Measurements from ENCODE around the gene NFIC.

NFIC gene

DNA sequence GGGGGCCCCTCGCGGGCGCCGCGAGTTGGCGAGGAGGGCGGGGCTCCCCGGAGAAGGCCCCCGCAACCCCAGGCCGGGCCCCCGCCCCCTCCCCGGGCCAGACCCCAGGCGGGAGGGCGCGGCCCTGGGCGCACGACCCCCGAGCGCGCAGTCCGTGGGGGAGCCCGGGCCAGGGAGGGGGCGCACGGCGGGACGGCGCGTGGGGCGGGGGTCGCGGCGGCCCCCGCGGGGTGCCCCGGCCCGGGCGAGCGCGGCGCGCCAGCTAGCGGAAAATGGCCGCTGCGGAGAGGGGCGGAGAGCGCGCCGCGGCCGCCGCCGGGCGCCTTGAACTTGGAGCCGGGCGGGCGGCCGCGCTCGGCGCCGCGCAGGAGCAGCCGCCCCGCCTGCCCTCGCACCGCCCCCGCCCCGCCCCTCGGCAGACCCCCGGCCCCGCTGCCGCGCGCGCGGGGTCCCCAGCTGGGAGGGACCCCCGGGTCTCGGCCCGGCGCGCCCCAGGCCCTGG lies 6.4 kb upstream of the NFIC start:
- no peak for DNase-seq

DNA sequence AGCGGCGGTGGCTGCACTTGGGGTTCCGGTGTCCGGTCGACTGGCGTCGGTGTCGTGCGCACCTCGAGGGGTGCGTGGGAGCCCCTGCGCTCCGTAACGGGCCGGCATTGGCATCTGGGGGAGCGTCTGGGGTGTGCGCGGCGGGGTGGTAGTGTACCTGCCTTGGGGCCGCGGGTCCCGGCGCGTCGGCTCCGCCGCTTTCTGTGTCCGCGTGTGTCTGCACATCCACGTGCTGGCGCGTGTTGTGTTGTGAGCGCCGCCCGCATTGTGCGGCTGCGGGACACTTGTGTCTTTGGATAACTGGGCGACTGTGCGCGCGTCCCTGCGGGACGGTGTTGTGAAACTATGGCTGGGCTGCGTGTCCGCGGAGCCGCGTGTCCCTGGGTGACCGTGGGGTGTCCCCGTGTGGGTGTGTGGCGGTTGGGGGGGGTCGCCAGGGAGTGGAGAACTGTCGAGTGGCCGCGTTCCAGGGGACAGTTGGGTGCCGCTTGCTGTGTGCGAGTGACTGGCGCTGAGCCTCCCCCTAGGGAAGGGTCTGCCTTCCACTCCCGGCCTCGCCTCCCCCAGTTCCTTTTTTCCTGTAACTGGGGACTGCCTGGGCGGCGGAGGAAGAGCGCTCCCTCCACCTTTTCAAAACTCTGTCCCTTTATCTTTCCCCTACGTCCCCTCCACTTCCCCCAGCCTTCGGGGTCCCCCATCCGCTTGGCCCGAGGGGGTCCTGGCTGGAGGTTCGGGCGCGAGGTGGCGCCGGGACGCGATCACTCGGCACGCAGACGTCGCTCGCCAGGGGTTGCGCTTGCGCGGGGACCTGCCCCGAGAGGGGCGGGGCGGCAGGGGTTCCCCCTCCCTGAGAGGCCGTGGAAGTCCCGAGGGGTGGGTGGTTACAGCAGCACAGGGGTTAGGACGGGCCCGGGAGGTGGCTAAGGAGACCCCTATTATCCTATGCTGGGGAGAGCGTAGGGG lies 5.7 kb upstream of the NFIC start:
- DNase-seq, result no peak

- no peak for DNase-seq
Measured at GRCh38 chr19:3361384-3362216, 4.8 kb upstream of the NFIC start.

- no peak for DNase-seq
Measured at GRCh38 chr19:3362217-3362906, 4.0 kb upstream of the NFIC start.

DNA sequence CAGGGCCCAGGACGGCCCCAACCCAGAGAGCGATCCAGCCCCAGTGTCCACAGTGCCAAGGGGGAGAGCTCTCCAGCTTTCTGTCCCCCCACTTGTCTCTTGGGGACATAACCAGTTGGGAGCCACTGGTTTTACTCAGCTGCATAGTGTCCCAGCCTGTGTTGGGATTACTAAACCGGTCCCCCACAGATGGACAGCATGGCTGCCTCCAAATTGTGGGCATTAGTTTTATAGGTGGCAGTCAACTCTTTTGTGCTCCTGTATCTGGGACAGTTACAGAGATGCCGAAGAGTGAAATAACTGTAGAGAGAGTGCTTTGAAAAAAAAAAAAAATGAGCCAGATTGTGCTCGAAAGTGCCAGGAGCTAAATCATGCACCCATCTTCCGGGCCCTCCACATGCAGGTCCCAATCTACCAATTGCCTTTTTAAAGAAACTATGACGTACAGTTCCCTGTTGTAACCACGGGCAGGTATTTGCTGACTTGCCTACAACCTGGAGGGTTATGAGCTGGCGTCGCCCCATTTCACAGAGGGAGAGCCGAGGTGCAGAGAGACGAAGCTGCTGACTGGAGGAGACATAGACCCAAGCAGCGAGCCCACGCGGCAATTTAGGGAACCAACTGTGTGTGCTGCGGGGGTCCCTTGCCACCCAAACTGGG lies 2.4 kb upstream of the NFIC start:
- DNase-seq, result no peak

DNA sequence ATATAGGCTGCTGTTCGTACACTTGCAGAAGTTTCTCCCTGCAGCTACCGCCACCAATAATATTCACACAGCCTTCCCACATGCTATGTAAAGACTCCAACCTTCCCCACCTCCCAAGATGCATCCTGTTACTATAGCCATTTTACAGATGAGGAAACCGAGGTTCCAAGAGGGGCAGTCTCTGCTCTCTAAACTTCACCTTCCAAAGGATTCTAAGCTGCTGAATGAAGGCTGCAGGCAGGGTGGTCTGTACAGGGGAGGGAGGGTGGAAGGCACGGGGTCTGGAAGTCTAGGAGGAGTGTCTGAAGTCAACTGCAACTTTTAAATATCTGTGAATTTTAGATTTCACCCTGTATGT lies 1.9 kb upstream of the NFIC start:
- DNase-seq, result no peak

GRCh38 chr19:3365093-3365835 lies 1.1 kb upstream of the NFIC start:
- DNase-seq, result no peak

GRCh38 chr19:3366753-3367627 lies 607 bp downstream of the NFIC start:
- no peak for DNase-seq

GRCh38 chr19:3367628-3368440 lies 1.5 kb downstream of the NFIC start:
- DNase-seq, result no peak

DNA sequence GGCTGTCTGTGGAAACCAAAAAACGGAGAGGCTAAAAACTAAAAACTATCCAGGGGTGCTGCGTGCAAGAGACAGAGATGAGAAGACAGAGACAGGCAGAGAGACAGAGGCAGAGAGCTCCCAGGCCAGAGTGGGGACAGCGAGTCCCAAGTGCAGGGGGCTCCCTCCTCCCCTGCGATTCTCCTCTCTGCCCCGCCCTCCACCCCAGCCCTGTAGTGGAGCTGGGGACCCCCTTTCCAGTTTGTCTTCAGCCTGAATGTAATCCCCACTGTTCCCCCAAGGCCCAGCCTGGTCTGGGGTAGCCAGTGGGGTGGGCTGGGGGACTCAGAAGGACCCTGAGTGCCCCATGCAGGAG lies 2.0 kb downstream of the NFIC start:
- DNase-seq, result no peak

DNA sequence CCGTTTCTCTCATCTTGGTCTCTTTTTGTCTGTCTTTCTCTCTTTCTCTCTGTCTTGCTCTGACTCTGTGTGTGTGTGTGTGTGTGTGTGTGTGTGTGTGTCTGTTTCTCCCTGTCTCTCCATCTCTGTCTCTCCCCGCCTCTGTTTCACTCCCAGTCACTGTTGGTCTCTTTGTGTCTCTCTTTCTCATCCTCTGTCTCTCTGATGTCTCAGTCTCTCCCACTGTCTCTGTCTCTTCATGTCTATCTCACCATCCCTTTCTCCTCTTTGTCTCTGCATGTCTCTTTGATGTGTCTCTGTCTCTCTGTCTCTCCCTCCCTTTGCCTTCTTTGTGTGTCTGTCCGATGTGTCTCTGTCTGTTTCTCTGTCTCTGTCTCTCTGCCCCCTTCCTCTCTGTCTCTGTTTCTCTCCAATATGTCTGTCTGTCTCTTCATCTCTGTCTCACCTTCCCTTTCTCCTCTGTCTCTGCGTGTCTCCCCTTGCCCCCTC lies 2.5 kb downstream of the NFIC start:
- no peak for DNase-seq

DNA sequence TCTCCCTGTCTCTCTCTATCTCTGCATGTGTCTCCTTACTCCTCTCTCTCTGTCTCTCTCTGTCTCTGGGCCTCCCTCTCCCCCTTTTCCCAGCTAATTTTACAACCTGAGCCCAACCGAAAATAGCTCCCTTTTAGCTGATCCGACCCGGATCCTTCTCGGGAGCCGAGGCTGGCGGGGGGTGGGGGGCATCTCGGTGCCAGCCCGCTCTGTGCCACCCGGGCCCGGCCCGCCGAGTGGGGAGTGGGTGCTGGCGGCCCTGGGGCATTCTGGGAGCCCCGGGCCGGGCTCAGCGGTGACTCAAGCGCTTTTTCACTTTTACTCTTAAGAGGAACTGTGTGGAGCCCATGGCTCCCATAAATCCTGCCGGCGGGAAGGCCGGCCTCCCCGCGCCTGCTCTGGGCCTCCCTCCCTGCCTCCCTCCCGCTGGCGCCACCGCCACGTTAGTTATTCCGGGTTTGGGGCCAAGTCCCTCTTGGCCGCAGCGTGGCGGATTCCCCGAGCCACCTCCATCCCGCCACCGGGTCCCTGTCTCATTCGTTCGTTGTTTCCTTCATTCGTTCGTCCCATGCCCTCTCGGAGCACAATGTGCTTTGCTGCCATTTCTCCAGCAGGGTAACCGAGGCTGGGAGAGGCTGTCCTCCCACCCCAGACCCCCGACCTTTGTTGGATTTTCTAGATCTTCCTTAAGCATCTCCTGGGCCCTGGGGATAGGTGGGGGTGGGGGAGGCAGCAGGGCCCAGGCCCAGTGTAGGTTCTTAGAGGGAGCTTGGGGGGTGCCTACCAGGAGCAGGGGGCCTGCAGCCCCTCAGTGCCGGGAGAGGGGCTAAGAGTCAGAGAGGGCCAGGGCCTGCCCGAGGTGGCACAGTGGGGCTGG lies 3.2 kb downstream of the NFIC start:
- DNase-seq, result no peak

DNA sequence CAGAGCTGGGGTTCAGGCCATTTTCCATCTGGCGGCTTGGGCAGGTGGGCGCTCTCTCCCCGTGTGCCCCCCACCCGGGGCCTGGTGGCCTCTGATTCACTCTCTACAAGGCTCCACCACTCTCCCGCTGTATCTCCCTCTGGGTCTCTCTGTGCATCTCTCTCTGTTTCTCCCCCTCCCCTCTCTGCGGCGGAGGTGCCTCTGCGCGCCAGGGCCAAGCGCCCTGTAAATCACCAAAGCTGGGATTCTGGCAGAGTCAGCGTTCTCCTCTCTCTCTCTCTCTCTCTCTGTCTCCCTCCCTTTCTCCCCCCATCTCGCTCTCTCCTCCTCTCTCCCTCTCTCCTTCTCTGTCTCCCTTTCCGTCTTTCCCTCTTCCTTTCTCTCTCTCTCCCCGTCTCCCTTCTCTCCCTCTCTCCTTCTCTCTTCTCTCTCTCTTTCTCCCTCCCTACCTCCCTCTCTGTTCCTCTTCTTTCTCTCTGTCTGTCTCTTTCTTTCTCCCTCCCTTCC lies 3.9 kb downstream of the NFIC start:
- no peak for DNase-seq

DNA sequence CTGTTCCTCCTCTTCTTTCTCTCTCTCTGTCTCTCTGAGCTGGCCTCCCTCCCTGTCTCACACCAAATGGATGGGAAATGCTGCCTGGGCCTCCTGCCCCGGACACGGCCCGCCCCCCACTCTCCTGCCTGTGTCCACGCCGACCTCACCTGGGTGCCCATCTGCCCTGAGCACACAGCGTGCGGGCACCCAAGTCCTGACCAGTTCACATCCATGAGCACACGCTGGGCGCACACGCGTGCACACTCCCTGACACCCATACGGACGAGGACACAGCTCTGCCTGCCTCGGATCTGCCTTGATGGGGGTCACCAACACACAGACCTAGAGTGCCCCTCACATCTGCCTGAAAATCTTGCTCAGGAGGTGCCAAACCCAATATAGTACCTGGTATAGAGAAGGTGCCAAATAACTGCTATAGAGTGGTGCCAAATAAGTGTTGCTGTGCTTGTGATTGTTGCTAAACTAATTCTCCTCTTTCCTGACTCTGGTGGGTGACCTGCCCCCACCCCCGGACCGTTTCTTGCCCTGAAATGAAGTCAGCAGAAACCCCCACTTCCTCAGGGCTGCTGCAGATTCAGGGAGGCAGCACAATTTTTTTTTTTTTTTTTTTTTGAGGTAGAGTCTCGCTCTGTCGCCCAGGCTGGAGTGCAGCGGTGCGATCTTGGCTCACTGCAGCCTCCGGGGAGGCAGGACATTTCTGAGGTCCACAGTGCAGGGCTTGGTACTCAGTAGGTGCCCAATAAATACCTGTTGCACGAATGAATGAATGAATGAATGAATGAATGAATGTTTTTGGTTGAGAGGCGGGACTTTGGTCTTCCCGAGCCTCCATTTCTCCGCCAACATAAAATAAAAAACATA lies 4.6 kb downstream of the NFIC start:
- DNase-seq, result no peak

- DNase-seq, result no peak
Measured at GRCh38 chr19:3372413-3372812, 6.0 kb downstream of the NFIC start.

DNA sequence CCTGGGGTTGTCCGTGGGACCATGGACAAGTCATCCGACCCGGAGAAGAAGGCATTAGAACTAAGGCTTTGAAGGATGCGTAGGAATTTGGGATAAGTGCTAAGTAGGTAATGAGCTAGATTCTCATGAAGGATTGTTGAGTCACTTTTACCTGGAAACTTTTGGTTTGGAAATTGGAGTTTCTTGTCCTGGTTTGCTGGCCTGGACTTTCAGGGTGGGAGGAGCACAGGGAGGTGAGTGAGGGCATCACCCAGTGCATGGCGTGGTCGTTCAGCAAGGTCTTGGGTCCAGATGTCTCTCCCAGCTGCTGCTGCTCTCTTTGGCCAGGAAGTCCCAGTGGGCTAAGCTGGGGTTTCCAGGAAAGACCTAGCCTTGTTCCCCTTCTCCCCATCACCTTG lies 7.6 kb downstream of the NFIC start:
- no peak for DNase-seq

DNA sequence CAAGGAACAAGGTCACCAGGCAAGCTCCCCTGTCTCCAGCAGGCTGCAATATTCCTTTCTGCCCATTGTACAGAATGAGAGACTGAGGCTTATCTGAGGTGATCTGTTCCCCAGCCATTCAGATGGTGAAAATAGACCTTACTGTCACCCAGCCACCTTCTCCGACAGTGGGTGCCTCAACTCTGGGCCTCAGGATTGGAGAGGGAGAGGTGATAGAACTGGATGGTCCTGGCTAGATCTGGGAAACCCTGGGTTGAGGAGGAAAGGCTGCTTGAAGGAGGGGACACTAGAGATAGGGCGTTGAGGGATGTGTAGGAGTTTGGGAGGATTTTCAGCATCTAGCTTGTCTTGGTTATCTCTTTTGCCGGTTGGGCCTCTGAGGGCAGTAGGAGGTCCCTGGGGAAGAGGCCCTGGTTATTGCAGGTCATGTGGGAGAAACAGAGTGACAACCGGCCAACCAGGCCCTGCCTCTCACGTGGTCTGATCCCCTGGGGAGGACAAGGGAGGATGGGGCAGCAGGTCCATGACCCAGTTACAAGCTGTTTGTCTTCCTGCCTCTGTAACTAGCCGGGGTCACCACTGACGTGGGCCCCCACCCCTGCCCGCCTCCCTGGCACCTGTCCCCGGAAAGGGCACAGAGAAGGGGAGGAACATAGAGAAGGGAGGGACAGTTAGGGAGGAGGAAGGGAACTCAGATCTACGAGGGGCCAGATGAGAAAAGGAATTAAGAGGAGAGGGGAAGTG lies 8.2 kb downstream of the NFIC start:
- no peak for DNase-seq
